Activated CD8-positive, alpha-beta T cell treated with anti-CD3 and anti-CD28 coated beads for 36 hours (primary cell): ENCODE measurements around the gene MEOX1. TPM values are rescaled to one million over a fixed set of nuclear protein-coding genes. Genes with fewer than 3 reads are reported as not detected.

Experiments used
- ATAC-seq: fragments of 200-7000 bp; cut with Tn5 transposase; one replicate; pipeline ENCODE4 v1.10.0; 2021; ENCODE audit warnings: mild to moderate bottlenecking, moderate library complexity
- CTCF ChIA-PET: fragments of 350-600 bp; sonication (Branson Sonifier 250); formaldehyde crosslinking; loops from one replicate; lab custom pipeline; 2021; ENCODE audit warnings: antibody characterized with exemption; lab: Charles Lee
- POLR2A ChIA-PET: fragments of 350-600 bp; sonication (Branson Sonifier 250); formaldehyde crosslinking; loops from one replicate; lab custom pipeline; 2021; ENCODE audit warnings: antibody characterized with exemption; lab: Charles Lee
- DNase-seq: peaks from one replicate; pipeline ENCODE4 v3.0.0-alpha.2; 2020
- H3K27ac Mint-ChIP-seq: one replicate; pipeline ENCODE4 v1.8.0; 2021; ENCODE audit warnings: mild to moderate bottlenecking, mixed read lengths
- H3K27me3 Mint-ChIP-seq: one replicate; pipeline ENCODE4 v1.8.0; 2021; ENCODE audit warnings: mixed read lengths
- H3K36me3 Mint-ChIP-seq: one replicate; pipeline ENCODE4 v1.8.0; 2021; ENCODE audit warnings: low read depth, mixed read lengths
- H3K4me1 Mint-ChIP-seq: one replicate; pipeline ENCODE4 v1.8.0; 2021; ENCODE audit warnings: low read depth, mixed read lengths
- H3K4me3 Mint-ChIP-seq: one replicate; pipeline ENCODE4 v1.8.0; 2021; ENCODE audit warnings: mild to moderate bottlenecking, moderate library complexity, mixed read lengths
- H3K9me3 Mint-ChIP-seq: one replicate; pipeline ENCODE4 v1.8.0; 2021; ENCODE audit warnings: mixed read lengths
- CTCF ChIP-seq: fragments of 200-600 bp; IDR thresholded peaks from one replicate; pipeline ENCODE4 v1.8.0; 2022; ENCODE audit warnings: antibody characterized with exemption, mild to moderate bottlenecking
- intact Hi-C: fragments of 100-400 bp; cut with micrococcal nuclease; formaldehyde crosslinking; loops from one replicate; pipeline ENCODE4 v1.10.0; 2022
- total RNA-seq, 2 experiments: library from RNA; stranded (reverse); gene quantifications; one replicate each; pipeline ENCODE4 v1.2.3, GENCODE V29; 2021

MEOX1 gene
- total RNA-seq, 2 experiments from 2014 or later = 0.45 to 0.47 TPM

GRCh38 chr17:43611230-43611969 lies 50.3 kb downstream of the MEOX1 start:
- intact Hi-C loops = no loop called here
- Mint-ChIP-seq H3K27ac (no peak overlapping the region), H3K27me3 (peaks cover 5% of the 10 kb centered on the region), H3K36me3 (peaks cover 3% of the 10 kb centered on the region), H3K9me3 (peaks cover 2% of the 10 kb centered on the region), H3K4me3 (no peak overlapping the region), H3K4me1 (peaks cover 5% of the 10 kb centered on the region)
- ChIA-PET POLR2A (interaction anchor here (0.6 kb wide), 1 partner anchor 86 kb away, joined by 3 read pairs; no protein-coding TSS in a partner anchor), CTCF (interaction anchor here (3.4 kb wide), 1 partner anchor 34 kb away, joined by 10 read pairs; no protein-coding TSS in a partner anchor)
- no peak for ATAC-seq
- peak; percentile 15 for DNase-seq
- no peak for TF ChIP-seq CTCF

- Mint-ChIP-seq H3K36me3 (peaks cover 3% of the 10 kb centered on the region), H3K4me3 (no peak overlapping the region), H3K9me3 (peaks cover 2% of the 10 kb centered on the region), H3K27ac (no peak overlapping the region), H3K27me3 (peaks cover 5% of the 10 kb centered on the region), H3K4me1 (peaks cover 5% of the 10 kb centered on the region)
- no peak for DNase-seq
- CTCF ChIA-PET = interaction anchor here (0.5 to 3.4 kb wide), 3 partner anchors 33 to 547 kb away, joined by 3 to 10 read pairs (median 6); no protein-coding TSS in a partner anchor
- intact Hi-C loops = no loop called here
- TF ChIP-seq CTCF = no peak
- ATAC-seq = no peak
- POLR2A ChIA-PET = no interaction called here
Measured at GRCh38 chr17:43609613-43610385, 51.9 kb downstream of the MEOX1 start.

GRCh38 chr17:43608313-43608712 lies 53.4 kb downstream of the MEOX1 start:
- peak; percentile 80 for DNase-seq
- POLR2A ChIA-PET = no interaction called here

GRCh38 chr17:43604549-43604948 lies 57.2 kb downstream of the MEOX1 start:
- ChIA-PET CTCF (interaction anchor here (0.9 to 1.7 kb wide), 5 partner anchors 28 to 156 kb away, joined by 3 to 5 read pairs (median 4); no protein-coding TSS in a partner anchor), POLR2A (interaction anchor here (1.5 kb wide), 1 partner anchor 103 kb away, joined by 3 read pairs; no protein-coding TSS in a partner anchor)
- no peak overlapping the region for H3K27ac Mint-ChIP-seq
- peaks cover 5% of the 10 kb centered on the region for H3K4me1 Mint-ChIP-seq
- no peaks in the 10 kb centered on the region for H3K9me3 Mint-ChIP-seq
- H3K4me3 Mint-ChIP-seq = no peak overlapping the region
- intact Hi-C loops = no loop called here
- DNase-seq (no peak), ATAC-seq (no peak)
- no peaks in the 10 kb centered on the region for H3K27me3 Mint-ChIP-seq
- no peaks in the 10 kb centered on the region for H3K36me3 Mint-ChIP-seq
- no peak for TF ChIP-seq CTCF

More at GRCh38 chr17:43608313-43608712, 53.4 kb downstream of the MEOX1 start:
- H3K9me3 Mint-ChIP-seq = peaks cover 2% of the 10 kb centered on the region
- H3K36me3 Mint-ChIP-seq = peaks cover 3% of the 10 kb centered on the region
- H3K27ac Mint-ChIP-seq = no peak overlapping the region
- intact Hi-C loops = no loop called here
- CTCF ChIA-PET = interaction anchor here (0.8 to 0.9 kb wide), 2 partner anchors 13 to 83 kb away, joined by 3 read pairs; no protein-coding TSS in a partner anchor
- peak; percentile 96 for ATAC-seq
- H3K4me1 Mint-ChIP-seq = peaks cover 5% of the 10 kb centered on the region
- H3K4me3 Mint-ChIP-seq = no peak overlapping the region
- TF ChIP-seq CTCF = no peak
- peaks cover 3% of the 10 kb centered on the region for H3K27me3 Mint-ChIP-seq
